ENCODE measurements around the gene ATG2A.
A peak's percentile ranks its signal among the peaks of the same experiment; 100 is the strongest.

DNA sequence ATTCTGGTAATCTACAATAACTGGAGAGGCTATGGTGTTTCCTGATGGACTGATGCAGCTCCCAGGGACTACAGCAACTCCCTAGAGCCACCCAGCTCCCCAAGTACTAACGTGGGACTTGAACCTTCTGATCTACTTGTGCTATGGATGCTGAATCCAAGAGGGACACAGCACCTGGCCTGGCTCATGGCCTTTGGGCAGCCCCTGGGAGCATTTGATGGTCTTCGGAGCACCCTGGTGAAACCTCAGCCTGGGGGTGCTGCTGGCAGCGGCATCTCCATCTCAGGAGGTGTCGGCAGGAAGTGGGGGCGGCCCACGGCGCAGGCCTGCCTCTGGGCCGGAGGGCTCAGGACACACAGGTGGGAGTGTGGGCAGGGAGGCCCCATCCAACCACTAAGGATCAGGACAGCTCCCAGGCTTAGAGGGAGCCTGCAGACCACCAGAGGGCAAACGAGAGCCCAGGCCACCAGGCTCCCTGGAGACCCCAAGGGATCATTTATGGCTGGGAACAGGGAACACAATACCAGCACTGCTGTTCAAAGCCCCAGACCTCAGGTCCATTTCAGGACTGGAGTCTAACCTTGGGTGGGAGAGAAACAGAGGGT, 47.3 kb downstream of the ATG2A start:
- TF ChIP-seq, protein P1, sequence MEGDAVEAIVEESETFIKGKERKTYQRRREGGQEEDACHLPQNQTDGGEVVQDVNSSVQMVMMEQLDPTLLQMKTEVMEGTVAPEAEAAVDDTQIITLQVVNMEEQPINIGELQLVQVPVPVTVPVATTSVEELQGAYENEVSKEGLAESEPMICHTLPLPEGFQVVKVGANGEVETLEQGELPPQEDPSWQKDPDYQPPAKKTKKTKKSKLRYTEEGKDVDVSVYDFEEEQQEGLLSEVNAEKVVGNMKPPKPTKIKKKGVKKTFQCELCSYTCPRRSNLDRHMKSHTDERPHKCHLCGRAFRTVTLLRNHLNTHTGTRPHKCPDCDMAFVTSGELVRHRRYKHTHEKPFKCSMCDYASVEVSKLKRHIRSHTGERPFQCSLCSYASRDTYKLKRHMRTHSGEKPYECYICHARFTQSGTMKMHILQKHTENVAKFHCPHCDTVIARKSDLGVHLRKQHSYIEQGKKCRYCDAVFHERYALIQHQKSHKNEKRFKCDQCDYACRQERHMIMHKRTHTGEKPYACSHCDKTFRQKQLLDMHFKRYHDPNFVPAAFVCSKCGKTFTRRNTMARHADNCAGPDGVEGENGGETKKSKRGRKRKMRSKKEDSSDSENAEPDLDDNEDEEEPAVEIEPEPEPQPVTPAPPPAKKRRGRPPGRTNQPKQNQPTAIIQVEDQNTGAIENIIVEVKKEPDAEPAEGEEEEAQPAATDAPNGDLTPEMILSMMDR (IDR thresholded peaks at IDR 0.05; ENCODE audit: low read depth, low read length), result peak; percentile 30
- no peak for TF ChIP-seq POLR2A (IDR thresholded peaks at IDR 0.05; ENCODE audit: extremely low read depth, insufficient read length)
- TF ChIP-seq, protein P2, sequence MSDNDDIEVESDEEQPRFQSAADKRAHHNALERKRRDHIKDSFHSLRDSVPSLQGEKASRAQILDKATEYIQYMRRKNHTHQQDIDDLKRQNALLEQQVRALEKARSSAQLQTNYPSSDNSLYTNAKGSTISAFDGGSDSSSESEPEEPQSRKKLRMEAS (IDR thresholded peaks at IDR 0.05; ENCODE audit: low read depth, low read length), result no peak
